ENCODE data around the gene C22orf39. TPM values are rescaled to one million over a fixed set of nuclear protein-coding genes. Genes with fewer than 3 reads are reported as not detected.

Gene C22orf39
- total RNA-seq, 4 donors from 2014 or later = 92.1 to 136 (median 111) TPM

DNA sequence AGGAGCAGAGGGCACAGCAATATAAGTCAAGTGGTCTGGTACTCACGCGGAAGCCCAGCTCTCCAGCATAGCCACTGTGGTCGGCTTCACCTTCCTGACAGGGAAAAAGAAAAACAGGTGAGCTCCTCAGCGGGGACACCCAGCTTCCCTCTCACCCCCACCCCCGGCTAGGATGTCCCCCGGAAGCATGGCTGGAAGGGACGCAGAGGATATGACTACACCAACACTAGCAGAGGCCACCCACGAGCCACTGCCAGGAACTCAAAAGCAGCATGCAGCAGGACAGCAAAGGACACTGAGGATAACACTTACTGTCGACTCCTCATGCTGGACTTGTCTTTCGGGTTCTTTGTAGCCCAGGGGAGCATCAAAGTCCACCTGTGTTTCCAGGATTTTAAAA lies 9.0 kb upstream of the C22orf39 start:
- Histone ChIP-seq H3K36me3 (peaks cover 64 to 100% (median 92%) of the 10 kb centered on the region in 4 donors), H3K4me3 (no peak overlapping the region), H3K27me3 (no peaks in the 10 kb centered on the region), H3K9me3 (no peaks in the 10 kb centered on the region), H3K4me1 (no peaks in the 10 kb centered on the region), H3K27ac (replicated peaks in 1 of 4) (no peak overlapping the region)
- intact Hi-C loops (cut with DNase I) = no loop called here
- TF ChIP-seq POLR2AphosphoS5 (IDR thresholded peaks at IDR 0.05) (no peak), POLR2A (IDR thresholded peaks at IDR 0.05; ENCODE audit: low read depth) (no peak), EP300 (IDR thresholded peaks at IDR 0.05) (no peak)
- TF ChIP-seq, protein P1, sequence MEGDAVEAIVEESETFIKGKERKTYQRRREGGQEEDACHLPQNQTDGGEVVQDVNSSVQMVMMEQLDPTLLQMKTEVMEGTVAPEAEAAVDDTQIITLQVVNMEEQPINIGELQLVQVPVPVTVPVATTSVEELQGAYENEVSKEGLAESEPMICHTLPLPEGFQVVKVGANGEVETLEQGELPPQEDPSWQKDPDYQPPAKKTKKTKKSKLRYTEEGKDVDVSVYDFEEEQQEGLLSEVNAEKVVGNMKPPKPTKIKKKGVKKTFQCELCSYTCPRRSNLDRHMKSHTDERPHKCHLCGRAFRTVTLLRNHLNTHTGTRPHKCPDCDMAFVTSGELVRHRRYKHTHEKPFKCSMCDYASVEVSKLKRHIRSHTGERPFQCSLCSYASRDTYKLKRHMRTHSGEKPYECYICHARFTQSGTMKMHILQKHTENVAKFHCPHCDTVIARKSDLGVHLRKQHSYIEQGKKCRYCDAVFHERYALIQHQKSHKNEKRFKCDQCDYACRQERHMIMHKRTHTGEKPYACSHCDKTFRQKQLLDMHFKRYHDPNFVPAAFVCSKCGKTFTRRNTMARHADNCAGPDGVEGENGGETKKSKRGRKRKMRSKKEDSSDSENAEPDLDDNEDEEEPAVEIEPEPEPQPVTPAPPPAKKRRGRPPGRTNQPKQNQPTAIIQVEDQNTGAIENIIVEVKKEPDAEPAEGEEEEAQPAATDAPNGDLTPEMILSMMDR (IDR thresholded peaks at IDR 0.05) = no peak
- no peak for DNase-seq (ENCODE audit: extremely low spot score)
- WGBS = 95% methylated on average over 9 of the region's 10 CpGs

DNA sequence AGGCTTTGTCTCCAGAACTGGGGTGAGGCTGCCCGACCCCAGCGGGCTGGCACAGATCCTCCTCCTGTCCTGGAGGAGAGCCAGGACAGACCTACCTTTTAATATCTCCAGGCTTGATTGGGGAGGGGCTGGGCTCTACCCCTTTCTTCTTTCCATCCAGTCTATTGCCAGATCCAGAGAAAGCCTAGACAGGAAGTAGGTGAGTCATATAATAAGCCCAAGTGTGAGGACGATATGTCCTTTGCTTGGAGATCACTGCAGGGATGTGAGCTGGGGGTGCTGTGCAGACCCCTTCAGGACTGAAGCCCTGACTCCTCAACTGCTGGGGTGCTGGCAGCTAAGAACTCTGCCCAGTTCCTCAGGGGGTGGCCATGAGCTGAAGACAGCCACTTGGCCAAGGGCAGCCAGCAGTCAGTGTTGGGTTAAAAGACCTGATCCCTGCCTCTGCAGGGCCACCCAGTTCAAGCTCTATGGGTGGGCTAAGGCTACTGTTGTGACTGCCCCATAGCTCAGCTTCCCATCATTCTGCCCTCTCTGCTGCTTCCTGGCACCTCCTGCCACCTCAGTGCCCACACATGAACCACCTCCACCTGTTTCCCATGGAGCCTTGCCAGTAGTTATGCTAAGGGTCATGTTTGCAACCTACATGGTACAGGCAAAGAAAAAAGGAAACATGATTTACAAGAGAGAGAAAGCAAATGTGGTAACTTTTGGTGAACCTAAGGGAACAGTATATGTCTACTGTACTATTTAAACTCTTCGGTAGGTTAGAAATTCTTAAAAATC lies 8.3 kb upstream of the C22orf39 start:
- Histone ChIP-seq H3K4me3 (no peak overlapping the region), H3K9me3 (no peaks in the 10 kb centered on the region), H3K27me3 (no peaks in the 10 kb centered on the region), H3K4me1 (no peaks in the 10 kb centered on the region), H3K36me3 (peaks cover 57 to 97% (median 92%) of the 10 kb centered on the region in 4 donors), H3K27ac (replicated peaks in 1 of 4) (no peak overlapping the region)
- TF ChIP-seq, protein P1 (IDR thresholded peaks at IDR 0.05) = no peak
- no peak for TF ChIP-seq EP300 (IDR thresholded peaks at IDR 0.05)
- TF ChIP-seq POLR2AphosphoS5 (IDR thresholded peaks at IDR 0.05) = no peak
- TF ChIP-seq POLR2A (IDR thresholded peaks at IDR 0.05; ENCODE audit: low read depth) = no peak
- DNase-seq (ENCODE audit: extremely low spot score) = no peak
- WGBS = 89% methylated on average over 4 of the region's 4 CpGs
- intact Hi-C loops (cut with DNase I) = no loop called here

DNA sequence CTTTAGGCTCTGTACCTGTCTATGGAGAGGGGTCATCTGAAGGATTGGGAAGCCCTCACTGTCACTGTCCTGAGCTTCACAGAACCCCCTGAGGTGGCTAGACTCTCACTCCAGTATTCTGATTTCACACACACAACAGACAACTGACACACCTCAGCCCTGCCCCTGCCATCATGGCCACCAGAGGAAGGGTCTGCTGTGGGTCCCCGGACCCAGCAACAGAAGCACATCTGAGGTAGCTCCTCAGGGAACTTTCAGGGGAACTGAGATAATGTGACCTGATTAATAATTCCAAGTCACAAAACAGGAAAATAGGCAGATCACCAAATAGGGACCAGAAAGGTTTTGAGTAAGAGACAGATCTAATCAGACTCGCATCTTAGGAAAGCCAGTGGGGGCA lies 7.5 kb upstream of the C22orf39 start:
- WGBS = 98% methylated on average over 2 of the region's 2 CpGs
- no peaks in the 10 kb centered on the region for H3K27me3 ChIP-seq
- peaks cover 55 to 97% (median 92%) of the 10 kb centered on the region in 4 donors for H3K36me3 ChIP-seq

DNA sequence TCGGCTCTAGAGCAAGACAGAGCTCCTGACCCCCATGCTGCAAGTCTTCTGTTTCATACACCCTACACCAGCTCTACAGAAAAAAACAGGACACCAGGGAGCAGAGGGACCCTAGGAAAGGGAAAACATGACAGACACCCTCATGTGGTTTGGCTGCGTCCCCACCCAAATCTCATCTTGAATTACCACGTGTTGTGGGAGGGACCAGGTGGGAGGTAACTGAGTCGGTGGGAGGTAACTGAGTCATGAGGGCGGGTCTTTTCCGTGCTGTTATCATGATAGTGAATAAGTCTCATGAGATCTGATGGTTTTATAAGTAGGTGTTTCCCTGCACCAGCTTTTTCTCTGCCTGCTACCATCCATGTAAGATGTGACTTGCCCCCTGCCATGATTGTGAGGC lies 6.6 kb upstream of the C22orf39 start:
- no peak for DNase-seq (ENCODE audit: extremely low spot score)
- WGBS = 75% methylated on average over 6 of the region's 6 CpGs
- Histone ChIP-seq H3K9me3 (no peaks in the 10 kb centered on the region), H3K27ac (replicated peaks in 1 of 4) (no peak overlapping the region), H3K36me3 (peaks cover 48 to 94% (median 89%) of the 10 kb centered on the region in 4 donors), H3K4me3 (no peak overlapping the region), H3K27me3 (no peaks in the 10 kb centered on the region), H3K4me1 (peaks cover 0 to 1% (median 0%) of the 10 kb centered on the region in 4 donors)
- intact Hi-C loops (cut with DNase I) = no loop called here
- TF ChIP-seq POLR2AphosphoS5 (IDR thresholded peaks at IDR 0.05) = no peak
- TF ChIP-seq EP300 (IDR thresholded peaks at IDR 0.05) = no peak

More for the DNA sequence above, 7.5 kb upstream of the C22orf39 start:
- Histone ChIP-seq H3K4me3 (no peak overlapping the region), H3K9me3 (no peaks in the 10 kb centered on the region), H3K4me1 (no peaks in the 10 kb centered on the region), H3K27ac (replicated peaks in 1 of 4) (no peak overlapping the region)
- TF ChIP-seq EP300 (IDR thresholded peaks at IDR 0.05) (no peak), POLR2A (IDR thresholded peaks at IDR 0.05; ENCODE audit: low read depth) (no peak), POLR2AphosphoS5 (IDR thresholded peaks at IDR 0.05) (no peak)
- TF ChIP-seq, protein P1 (IDR thresholded peaks at IDR 0.05) = no peak
- no peak for DNase-seq (ENCODE audit: extremely low spot score)
- intact Hi-C loops (cut with DNase I) = no loop called here

DNA sequence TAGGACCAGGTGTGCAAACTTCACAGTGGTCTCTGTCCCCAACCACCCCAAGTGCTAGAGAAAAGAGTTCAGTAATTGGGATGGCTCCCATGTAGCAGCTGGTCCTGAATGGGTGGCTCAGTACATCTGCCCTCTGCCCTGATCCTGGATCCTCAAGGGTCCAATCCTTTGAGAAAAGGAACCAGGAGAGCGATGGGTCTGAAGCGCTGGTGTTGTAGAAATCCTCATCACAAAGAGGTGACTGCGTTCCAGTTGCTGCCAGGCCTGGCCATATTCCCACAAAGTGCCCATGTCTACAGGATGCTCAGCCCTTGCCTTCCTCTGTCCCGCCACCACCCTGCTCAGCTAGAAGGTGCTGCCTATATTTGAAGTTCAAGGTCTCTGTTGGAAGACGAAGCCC lies 6.2 kb upstream of the C22orf39 start:
- H3K4me3 ChIP-seq = no peak overlapping the region
- intact Hi-C loops (cut with DNase I) = no loop called here
- H3K4me1 ChIP-seq = peaks cover 0 to 6% (median 2%) of the 10 kb centered on the region in 4 donors
- no peak for DNase-seq (ENCODE audit: extremely low spot score)
- H3K9me3 ChIP-seq = no peaks in the 10 kb centered on the region
- H3K36me3 ChIP-seq = peaks cover 48 to 90% (median 86%) of the 10 kb centered on the region in 4 donors
- TF ChIP-seq POLR2AphosphoS5 (IDR thresholded peaks at IDR 0.05) = no peak
- no peak for TF ChIP-seq EP300 (IDR thresholded peaks at IDR 0.05)
- TF ChIP-seq, protein P1 (IDR thresholded peaks at IDR 0.05) = no peak
- TF ChIP-seq POLR2A (IDR thresholded peaks at IDR 0.05; ENCODE audit: low read depth) = no peak
- WGBS = 82% methylated on average over 4 of the region's 5 CpGs
- H3K27ac ChIP-seq (replicated peaks in 1 of 4) = no peak overlapping the region
- no peaks in the 10 kb centered on the region for H3K27me3 ChIP-seq
